Hematopoietic multipotent progenitor cell treated with erythropoietin and hydrocortisone succinate and interleukin-3 and kit ligand, for 17 days (in vitro differentiated cells): Measurements from ENCODE around the gene SLX9.

ENCODE experiments used
- DNase-seq: peaks from one replicate; pipeline ENCODE4 v3.0.0-alpha.2; 2015; ENCODE audit warnings: low spot score

The SLX9 gene

GRCh38 chr21:45003331-45004058, 63.7 kb downstream of the SLX9 start:
- no peak for DNase-seq

DNA sequence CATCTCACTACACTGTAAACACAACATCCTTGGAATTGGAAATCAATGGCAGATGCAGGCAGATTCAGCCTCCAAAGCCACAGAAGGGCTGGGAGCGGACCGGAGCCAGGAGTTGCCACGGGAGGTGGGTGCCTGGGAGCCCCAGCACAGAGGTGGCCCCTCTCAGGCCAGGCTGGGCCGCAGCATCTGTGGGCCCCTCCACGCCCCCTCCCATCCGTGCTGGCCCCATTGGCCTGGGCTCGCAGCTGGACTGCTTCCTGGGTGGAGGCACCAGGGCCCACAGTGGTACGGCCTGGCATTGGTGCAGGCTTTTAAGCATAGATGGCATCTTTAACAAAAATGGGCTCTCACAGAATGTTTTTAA, 64.2 kb downstream of the SLX9 start:
- DNase-seq, result no peak

GRCh38 chr21:45004481-45005247, 64.8 kb downstream of the SLX9 start:
- no peak for DNase-seq

- DNase-seq, result no peak
Observed at GRCh38 chr21:45006536-45007095, 66.8 kb downstream of the SLX9 start.

- DNase-seq, result no peak
Observed at GRCh38 chr21:45009616-45010015, 69.8 kb downstream of the SLX9 start.

DNA sequence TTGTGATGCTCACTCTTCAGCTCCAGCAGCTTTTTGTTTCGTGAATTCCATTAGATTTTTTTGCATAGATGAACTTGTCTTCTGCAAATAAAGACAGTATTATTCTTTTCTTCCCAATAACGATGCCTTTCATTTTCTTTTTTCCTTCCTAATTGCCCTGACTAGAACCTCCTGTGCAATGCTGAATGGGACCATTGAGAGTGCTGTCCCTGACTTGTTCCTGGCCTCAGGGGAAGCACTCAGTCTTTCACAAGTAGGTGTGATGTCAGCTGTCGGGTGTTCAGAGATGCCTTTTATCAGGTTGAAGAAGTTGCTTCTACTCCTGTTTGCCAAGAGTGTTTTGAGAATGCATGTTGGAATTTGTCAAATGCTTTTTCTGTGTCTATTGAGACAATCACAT, 70.3 kb downstream of the SLX9 start:
- DNase-seq, result no peak

DNA sequence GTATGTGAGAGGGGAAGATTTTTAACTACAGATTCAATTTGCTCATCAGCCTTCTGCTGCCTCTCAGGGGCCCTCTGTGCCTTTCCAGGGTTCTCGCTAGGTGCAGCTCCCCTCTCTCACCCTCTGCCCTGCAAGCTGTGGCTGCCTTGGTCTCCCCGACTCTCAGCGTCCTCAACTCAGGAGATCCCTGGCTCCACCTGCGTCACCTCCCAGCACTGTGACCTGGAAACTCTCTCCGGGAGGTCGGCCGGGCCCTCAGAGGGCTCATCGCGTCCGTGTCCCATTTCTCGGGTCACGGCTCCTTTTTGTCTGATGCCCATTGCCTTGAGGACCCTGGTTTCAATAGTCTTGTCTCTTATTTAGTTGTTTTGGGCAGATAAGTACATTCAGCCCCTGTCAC, 71.0 kb downstream of the SLX9 start:
- DNase-seq, result no peak

DNA sequence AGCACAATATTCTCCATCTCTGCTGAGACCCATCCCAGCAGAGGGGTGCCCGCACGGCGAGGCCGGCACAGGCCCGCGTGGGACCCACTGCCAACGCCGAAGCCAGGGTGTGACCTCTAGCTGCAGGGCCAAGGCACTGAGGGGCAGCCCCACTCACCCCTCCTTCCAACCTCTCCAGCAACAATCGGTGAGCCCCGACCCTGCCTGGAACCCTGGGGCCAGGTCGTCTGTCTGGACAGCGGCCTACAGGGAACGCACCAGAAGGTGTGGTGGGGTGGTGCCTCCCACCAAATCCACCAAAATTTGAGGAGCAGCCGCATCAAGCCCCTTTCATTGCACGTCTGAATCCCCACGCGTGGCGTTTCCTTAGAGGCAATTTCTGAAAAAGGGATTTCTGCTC, 71.6 kb downstream of the SLX9 start:
- DNase-seq, result no peak

DNA sequence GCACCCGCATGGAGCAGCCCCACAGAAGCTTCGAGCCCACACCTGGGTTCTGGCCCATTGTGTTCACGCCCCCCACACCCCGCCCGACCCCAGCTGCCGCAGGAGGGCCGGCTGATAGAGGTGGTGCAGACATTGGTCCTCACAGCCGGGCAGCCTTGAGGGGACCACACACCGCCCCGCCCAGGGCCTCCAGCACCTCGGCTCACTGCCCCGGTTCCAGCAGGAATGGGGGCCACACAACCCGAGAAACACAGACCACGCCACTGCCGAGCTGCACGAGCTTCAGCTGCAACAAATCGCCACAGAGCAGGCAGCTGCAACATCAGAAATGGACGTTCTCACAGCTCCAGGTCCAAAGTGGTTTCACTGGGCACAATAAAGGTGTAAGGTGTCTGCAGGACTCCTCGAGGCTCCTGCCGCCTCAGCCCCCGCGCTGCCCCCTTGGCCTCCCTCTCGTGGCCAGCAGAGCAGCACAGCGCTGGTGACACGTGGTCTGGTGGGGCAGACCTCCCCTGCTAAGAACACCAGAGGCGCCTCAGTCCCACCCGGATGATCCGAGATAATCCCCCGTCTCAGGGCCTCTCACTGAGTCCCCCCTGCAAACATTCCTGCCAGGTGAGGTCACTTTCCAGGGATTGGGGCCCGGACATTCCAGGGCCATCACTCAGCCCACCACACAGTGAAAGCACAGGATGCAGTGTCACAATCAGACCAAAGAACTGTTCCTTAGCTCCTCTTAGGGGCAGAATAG, 72.3 kb downstream of the SLX9 start:
- DNase-seq, result no peak

GRCh38 chr21:45012662-45013259, 72.9 kb downstream of the SLX9 start:
- no peak for DNase-seq

DNA sequence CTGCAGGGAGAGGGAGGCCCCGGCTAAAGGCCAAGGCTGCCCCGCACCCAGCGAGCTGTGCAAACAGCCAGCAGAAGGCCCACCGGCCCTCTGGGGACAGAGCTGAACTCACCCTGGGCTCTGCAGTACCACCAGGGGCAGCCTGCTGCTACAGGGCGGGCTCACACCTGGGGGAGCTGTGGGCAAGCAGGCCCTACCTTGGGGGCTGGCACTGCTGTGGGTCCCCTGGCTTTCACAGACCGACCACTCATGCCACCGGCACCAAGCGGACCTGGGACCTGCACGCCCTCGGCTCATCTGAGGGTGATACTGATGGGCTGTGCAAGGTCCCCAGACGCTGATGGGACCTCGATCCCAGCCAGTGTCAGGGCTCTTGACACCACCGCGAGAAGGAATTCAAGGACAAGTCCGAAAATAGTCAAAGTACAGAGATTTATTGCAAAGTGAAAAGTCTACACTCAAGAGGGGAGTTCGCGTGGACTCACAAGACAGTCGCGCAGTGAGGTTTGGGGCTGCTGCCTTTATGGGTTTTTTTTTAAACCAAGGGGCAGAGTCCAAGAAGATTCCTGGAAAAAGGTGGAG, 73.5 kb downstream of the SLX9 start:
- DNase-seq, result no peak

DNA sequence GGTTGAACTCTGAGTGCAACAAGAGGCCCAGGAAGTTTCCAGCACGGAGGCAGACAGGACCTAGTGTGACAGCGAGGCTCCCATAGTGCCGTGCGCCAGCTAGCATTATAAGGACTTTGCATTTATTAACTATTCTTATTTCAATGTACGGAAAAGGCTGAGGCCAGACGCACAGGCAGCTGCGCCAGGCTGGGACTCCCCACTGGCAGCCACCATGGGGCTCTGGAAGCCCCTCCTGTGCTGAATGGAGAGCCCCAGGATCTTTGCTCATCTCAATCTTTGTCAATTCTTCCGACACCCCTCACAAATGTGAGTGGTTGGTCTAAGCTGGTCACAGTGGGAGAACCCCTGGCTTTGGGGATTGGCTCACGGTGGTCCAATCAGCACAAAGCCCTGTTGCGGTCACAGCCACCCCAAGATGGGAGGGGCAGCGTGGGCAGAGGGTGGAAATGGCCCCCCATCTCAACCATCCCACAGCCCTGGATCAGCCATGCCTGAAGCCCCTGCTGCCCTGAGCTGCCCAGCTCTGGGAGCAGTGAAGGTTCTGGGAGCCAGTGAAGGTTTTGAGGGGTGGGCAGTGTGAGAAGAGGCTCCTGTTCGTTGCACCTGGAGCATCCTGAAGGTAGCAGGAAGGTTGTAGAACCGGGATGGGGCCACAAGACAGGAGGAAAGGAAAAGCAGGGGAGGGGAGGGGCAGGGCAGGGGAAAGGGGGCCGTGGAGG, 75.1 kb downstream of the SLX9 start:
- no peak for DNase-seq

GRCh38 chr21:45015469-45015860, 75.6 kb downstream of the SLX9 start:
- no peak for DNase-seq

DNA sequence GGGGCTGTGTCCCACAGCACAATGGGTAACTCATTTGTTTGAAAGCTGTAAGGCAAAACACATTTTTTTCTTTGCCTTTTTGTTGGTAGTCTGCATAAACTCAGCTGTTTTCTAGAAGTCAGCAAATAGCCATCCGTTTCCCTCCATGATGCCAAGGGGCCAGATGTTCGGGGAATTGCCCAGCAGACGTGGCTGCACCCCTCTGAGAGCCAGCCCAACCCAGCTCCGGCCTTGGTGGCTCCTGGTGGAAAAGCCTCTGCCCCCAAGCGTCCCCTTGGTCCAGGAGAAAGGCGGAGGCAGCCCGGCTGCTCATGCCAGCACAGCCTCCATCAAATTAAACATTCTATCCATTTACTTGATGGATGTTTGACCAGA, 76.2 kb downstream of the SLX9 start:
- no peak for DNase-seq

DNA sequence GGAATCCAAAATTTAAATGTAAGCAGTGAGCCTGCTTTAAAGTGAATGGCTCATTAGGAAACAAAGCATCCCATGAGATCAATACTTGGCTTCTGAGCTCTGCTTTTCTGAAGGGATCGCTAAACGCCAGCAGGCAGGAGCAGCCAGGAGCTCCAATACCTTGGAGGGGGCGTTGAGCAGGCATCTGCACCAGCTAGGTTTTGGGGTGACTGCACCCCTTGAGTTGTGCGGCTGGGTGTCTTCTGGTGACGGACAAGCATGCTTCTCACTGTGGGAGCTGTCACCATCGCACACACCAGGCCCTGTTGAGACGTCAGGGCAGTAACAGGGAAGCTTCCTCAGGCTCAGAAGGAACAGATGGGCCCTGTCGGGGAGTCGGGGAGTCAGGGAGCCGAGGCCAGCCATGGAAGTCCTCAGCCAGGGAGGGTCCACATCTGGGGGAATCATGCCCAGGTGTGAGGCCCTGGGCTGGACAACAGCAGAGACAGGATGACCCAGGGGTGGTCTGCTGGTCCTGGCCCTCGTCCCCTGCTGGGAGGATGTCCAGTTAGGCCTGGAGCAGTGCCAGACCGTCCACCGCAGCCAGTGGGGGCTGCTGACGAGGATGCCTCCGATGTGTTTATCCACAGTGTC, 76.7 kb downstream of the SLX9 start:
- no peak for DNase-seq

GRCh38 chr21:45017039-45017960, 77.5 kb downstream of the SLX9 start:
- no peak for DNase-seq

DNA sequence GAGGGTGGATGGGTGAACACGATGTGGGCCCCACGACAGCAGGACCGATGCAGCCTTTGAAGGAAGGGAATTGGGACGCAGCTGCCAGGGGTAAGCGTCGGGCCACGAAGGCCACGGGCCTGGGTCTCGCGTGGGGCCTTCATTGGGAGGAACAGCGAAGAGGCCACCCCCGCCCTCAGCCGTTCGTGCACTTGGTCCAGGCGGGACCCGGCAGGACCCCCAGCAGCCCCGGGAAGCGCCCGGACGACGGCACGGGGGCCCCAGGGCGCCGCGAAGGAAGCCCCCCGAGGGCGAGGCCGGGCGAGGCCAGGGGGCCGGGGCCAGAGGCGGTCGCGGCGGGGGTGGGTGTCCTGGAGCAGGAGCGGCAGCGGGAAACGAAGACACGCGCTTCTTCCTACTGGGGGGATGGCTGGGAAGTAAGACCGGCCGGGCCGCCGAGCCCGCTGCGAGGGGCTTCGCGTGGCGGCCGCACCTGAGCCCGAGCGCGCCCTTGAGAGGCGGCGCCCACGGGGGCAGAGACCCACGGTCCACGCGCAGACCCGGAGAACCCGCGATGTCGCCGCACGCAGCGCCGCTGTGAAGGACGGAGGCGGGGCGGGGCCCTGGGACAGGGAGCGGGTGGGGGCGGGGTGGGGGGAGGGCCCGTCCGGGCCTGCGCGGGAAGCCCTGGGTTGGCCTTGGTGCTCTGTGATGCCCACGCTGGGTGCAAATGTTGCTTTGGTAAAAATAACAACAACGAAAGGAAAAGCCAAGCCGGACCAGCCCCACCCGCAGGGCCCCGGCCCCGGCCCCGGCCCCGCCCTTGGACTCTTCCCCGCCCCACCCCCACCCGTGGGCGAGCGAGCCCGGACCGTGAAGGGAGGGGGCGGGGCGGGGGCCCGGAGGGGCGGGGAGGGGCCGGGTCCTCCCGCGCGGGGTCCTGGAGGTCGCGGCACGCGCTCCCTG, 78.6 kb downstream of the SLX9 start:
- DNase-seq, result no peak

GRCh38 chr21:45019076-45019886, 79.5 kb downstream of the SLX9 start:
- DNase-seq, result no peak
